PFSK-1 (cell line): ENCODE results near the gene TNNC2.

Experiments
- POLR2AphosphoS5 ChIP-seq: IDR thresholded peaks from 2 replicates; pipeline ENCODE4 v1.6.1; 2012; ENCODE audit warnings: low read depth, mild to moderate bottlenecking, control low read depth, low read length, moderate library complexity
- REST ChIP-seq, 2 experiments: IDR thresholded peaks; 2 replicates each; pipeline versions ENCODE4 v1.6.1 to v1.8.0; 2011 to 2012; ENCODE audit warnings: low read depth in 2 of 2, low read length in 2 of 2, control low read depth in 1 of 2, inconsistent platforms in 1 of 2, mild to moderate bottlenecking in 1 of 2, moderate library complexity in 1 of 2; ENCODE audit not compliant: insufficient read depth in 1 of 2
- SIN3A ChIP-seq: IDR thresholded peaks from 2 replicates; pipeline ENCODE4 v1.6.1; 2012; ENCODE audit warnings: mild to moderate bottlenecking, low read length, moderate library complexity, borderline replicate concordance; ENCODE audit not compliant: insufficient read depth
- TAF1 ChIP-seq: IDR thresholded peaks from 2 replicates; pipeline ENCODE4 v1.6.1; 2012; ENCODE audit warnings: low read length, control low read depth, borderline replicate concordance; ENCODE audit not compliant: insufficient read depth

GRCh38 chr20:45863543-45864470 lies 36.7 kb upstream of the TNNC2 start:
- TF ChIP-seq TAF1 (no peak), POLR2AphosphoS5 (no peak), REST (IDR thresholded peaks at IDR 0.05; ENCODE audit: insufficient read depth in 1 of 2, low read depth in 2 of 2, low read length in 2 of 2) (no peak), SIN3A (no peak)
